NCI-H2196 treated with DMSO at 0.1 percent for 48 hours (cell line): Measurements from ENCODE around the gene INTU.
"Not testable (repeated sequence)": the region's sequence is repeated elsewhere in the genome, so short reads cannot be mapped to it uniquely, and the experiment has no call there.

Source experiments
- DNase-seq: peaks from one replicate; lab custom pipeline; 2025; ENCODE audit not compliant: unreplicated experiment; lab: John Stamatoyannopoulos, UW

INTU gene

GRCh38 chr4:127642169-127642568 is 9.4 kb downstream of the INTU start:
- no peak for DNase-seq

GRCh38 chr4:127643791-127644190 is 11.0 kb downstream of the INTU start:
- DNase-seq = no peak

- no peak for DNase-seq
These were observed 15.3 kb downstream of the INTU start for GRCh38 chr4:127648061-127648460.

GRCh38 chr4:127655590-127655989 is 22.8 kb downstream of the INTU start:
- DNase-seq = not testable (repeated sequence)

GRCh38 chr4:127656047-127656680 is 23.4 kb downstream of the INTU start:
- no peak for DNase-seq

- no peak for DNase-seq
These were observed 27.6 kb downstream of the INTU start for GRCh38 chr4:127660284-127660885.

- DNase-seq = no peak
These were observed 34.4 kb downstream of the INTU start for GRCh38 chr4:127667116-127667515.

GRCh38 chr4:127667772-127668171 is 35.0 kb downstream of the INTU start:
- no peak for DNase-seq

- no peak for DNase-seq
These were observed 36.0 kb downstream of the INTU start for GRCh38 chr4:127668770-127669169.

- no peak for DNase-seq
These were observed 36.9 kb downstream of the INTU start for GRCh38 chr4:127669691-127670090.

- DNase-seq = no peak
These were observed 39.4 kb downstream of the INTU start for GRCh38 chr4:127672111-127672510.

GRCh38 chr4:127685292-127685691 is 52.5 kb downstream of the INTU start:
- DNase-seq = no peak

GRCh38 chr4:127686658-127687057 is 53.9 kb downstream of the INTU start:
- no peak for DNase-seq

- no peak for DNase-seq
These were observed 54.8 kb downstream of the INTU start for GRCh38 chr4:127687580-127687979.

GRCh38 chr4:127698789-127699200 is 66.0 kb downstream of the INTU start:
- DNase-seq = no peak

GRCh38 chr4:127708985-127709384 is 76.2 kb downstream of the INTU start:
- peak; percentile 50 for DNase-seq

- no peak for DNase-seq
These were observed 76.7 kb downstream of the INTU start for GRCh38 chr4:127709456-127709855.

- DNase-seq = no peak
These were observed 97.6 kb downstream of the INTU start, which contains the start of gene SLC25A31 for GRCh38 chr4:127730142-127730913. Gene SLC25A31, plus strand, starts transcription at chr4:127730400. Its CDS starts 146 bp downstream, at chr4:127730546.

- no peak for DNase-seq
These were observed 98.6 kb downstream of the INTU start for GRCh38 chr4:127731406-127731805.

- DNase-seq = peak; percentile 1
These were observed 100.0 kb downstream of the INTU start for GRCh38 chr4:127732623-127733328.

GRCh38 chr4:127734976-127735375 is 102.2 kb downstream of the INTU start:
- no peak for DNase-seq
